Measurements from ENCODE around the gene PRLHR. TPM values are rescaled to one million over a fixed set of nuclear protein-coding genes. Genes with fewer than 3 reads are reported as not detected.

Gene PRLHR
- total and polyA plus RNA-seq, 2 of the 13 experiments (the other 11 are each of a cell fraction or from before 2014, with no cell fraction given), result not detected

DNA sequence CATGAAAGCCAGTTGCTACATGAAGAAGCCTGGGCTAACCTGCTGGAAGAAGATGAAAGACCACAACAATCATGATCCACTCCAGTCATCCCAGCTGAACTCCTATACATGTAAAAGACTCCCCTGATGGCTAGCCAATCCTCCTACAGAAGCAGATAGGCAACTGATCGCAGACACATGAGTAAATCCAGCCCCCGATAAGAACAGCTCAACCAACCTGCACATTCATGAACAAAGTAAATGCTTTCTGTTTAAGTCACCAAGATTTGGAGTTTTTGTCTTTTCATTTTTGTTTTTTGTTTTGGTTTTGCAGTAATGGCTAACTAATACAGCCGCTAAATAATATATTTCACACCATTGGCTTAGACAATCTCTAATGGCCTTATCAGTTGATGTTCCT lies 53.7 kb downstream of the PRLHR start (continued):
- TF ChIP-seq GZF1 (CRISPR knock-in tag; IDR thresholded peaks at IDR 0.05), result no peak
- no peak for TF ChIP-seq ZBTB7B (CRISPR knock-in tag; IDR thresholded peaks at IDR 0.05)
- no peak for TF ChIP-seq POLR2AphosphoS2 (IDR thresholded peaks at IDR 0.05; ENCODE audit: low read depth, low read length)

Other genes with a start within 250 kb of the PRLHR start
- 31.0 and 43.6 TPM in 2 replicates for gene CACUL1, start 159.3 kb upstream of the PRLHR start, total RNA-seq (2016; rRNA removed; fragmentation: Illumina TruSeq; extraction: Trizol)
- gene CACUL1, start 159.3 kb upstream of the PRLHR start, polyA plus RNA-seq (2011; rRNA removed), result 10.6 and 14.2 TPM in 2 replicates

All from HepG2 (cell line).